ENCODE results near the gene LYPLAL1. TPM values are rescaled to one million over a fixed set of nuclear protein-coding genes. Genes with fewer than 3 reads are reported as not detected.

LYPLAL1 gene
- polyA plus RNA-seq, 1 donor = 30.3 TPM

- no peaks in the 10 kb centered on the region for H3K4me1 ChIP-seq (ENCODE audit: control insufficient read depth, insufficient read depth, low read length)
- no peaks in the 10 kb centered on the region for H3K27me3 ChIP-seq (ENCODE audit: control insufficient read depth, insufficient read depth, low read length)
Measured at GRCh38 chr1:219202567-219202966, 28.9 kb downstream of the LYPLAL1 start.

GRCh38 chr1:219206350-219206749 lies 32.7 kb downstream of the LYPLAL1 start:
- WGBS (ENCODE audit: insufficient coverage, low lambda C conversion rate) = 90% methylated on average over 2 of the region's 2 CpGs
- H3K9me3 ChIP-seq (ENCODE audit: control insufficient read depth, low read depth, low read length) = no peaks in the 10 kb centered on the region

More at GRCh38 chr1:219202567-219202966, 28.9 kb downstream of the LYPLAL1 start:
- WGBS (ENCODE audit: insufficient coverage, low lambda C conversion rate) = 92% methylated on average over 1 of the region's 2 CpGs
- no peak overlapping the region for H3K27ac ChIP-seq (ENCODE audit: low read length)
- H3K36me3 ChIP-seq (ENCODE audit: control insufficient read depth, insufficient read depth, low read length) = peaks cover 6% of the 10 kb centered on the region
- no peak overlapping the region for H3K4me3 ChIP-seq (ENCODE audit: low read length)
- no peaks in the 10 kb centered on the region for H3K9me3 ChIP-seq (ENCODE audit: control insufficient read depth, low read depth, low read length)
- no peak for DNase-seq

GRCh38 chr1:219209578-219209977 lies 35.9 kb downstream of the LYPLAL1 start:
- DNase-seq = no peak
- Histone ChIP-seq H3K27me3 (ENCODE audit: control insufficient read depth, insufficient read depth, low read length) (no peaks in the 10 kb centered on the region), H3K4me3 (ENCODE audit: low read length) (no peak overlapping the region), H3K4me1 (ENCODE audit: control insufficient read depth, insufficient read depth, low read length) (no peaks in the 10 kb centered on the region), H3K9me3 (ENCODE audit: control insufficient read depth, low read depth, low read length) (no peaks in the 10 kb centered on the region), H3K27ac (ENCODE audit: low read length) (no peak overlapping the region), H3K36me3 (ENCODE audit: control insufficient read depth, insufficient read depth, low read length) (no peaks in the 10 kb centered on the region)
- WGBS (ENCODE audit: insufficient coverage, low lambda C conversion rate) = 100% methylated on average over 1 of the region's 2 CpGs

More at GRCh38 chr1:219206350-219206749, 32.7 kb downstream of the LYPLAL1 start:
- DNase-seq = no peak
- H3K27ac ChIP-seq (ENCODE audit: low read length) = no peak overlapping the region
- no peaks in the 10 kb centered on the region for H3K4me1 ChIP-seq (ENCODE audit: control insufficient read depth, insufficient read depth, low read length)
- H3K36me3 ChIP-seq (ENCODE audit: control insufficient read depth, insufficient read depth, low read length) = no peaks in the 10 kb centered on the region
- H3K4me3 ChIP-seq (ENCODE audit: low read length) = no peak overlapping the region
- no peaks in the 10 kb centered on the region for H3K27me3 ChIP-seq (ENCODE audit: control insufficient read depth, insufficient read depth, low read length)

GRCh38 chr1:219210067-219210466 lies 36.4 kb downstream of the LYPLAL1 start:
- Histone ChIP-seq H3K4me1 (ENCODE audit: control insufficient read depth, insufficient read depth, low read length) (no peaks in the 10 kb centered on the region), H3K4me3 (ENCODE audit: low read length) (no peak overlapping the region), H3K9me3 (ENCODE audit: control insufficient read depth, low read depth, low read length) (no peaks in the 10 kb centered on the region), H3K27ac (ENCODE audit: low read length) (no peak overlapping the region), H3K27me3 (ENCODE audit: control insufficient read depth, insufficient read depth, low read length) (no peaks in the 10 kb centered on the region), H3K36me3 (ENCODE audit: control insufficient read depth, insufficient read depth, low read length) (no peaks in the 10 kb centered on the region)
- 100% methylated on average over 5 of the region's 5 CpGs for WGBS (ENCODE audit: insufficient coverage, low lambda C conversion rate)
- no peak for DNase-seq

GRCh38 chr1:219215477-219215876 lies 41.8 kb downstream of the LYPLAL1 start:
- Histone ChIP-seq H3K27me3 (ENCODE audit: control insufficient read depth, insufficient read depth, low read length) (no peaks in the 10 kb centered on the region), H3K27ac (ENCODE audit: low read length) (no peak overlapping the region), H3K4me3 (ENCODE audit: low read length) (no peak overlapping the region), H3K36me3 (ENCODE audit: control insufficient read depth, insufficient read depth, low read length) (peaks cover 9% of the 10 kb centered on the region), H3K4me1 (ENCODE audit: control insufficient read depth, insufficient read depth, low read length) (no peaks in the 10 kb centered on the region), H3K9me3 (ENCODE audit: control insufficient read depth, low read depth, low read length) (no peaks in the 10 kb centered on the region)
- DNase-seq = no peak

GRCh38 chr1:219220945-219221344 lies 47.3 kb downstream of the LYPLAL1 start:
- no peak for DNase-seq
- Histone ChIP-seq H3K27me3 (ENCODE audit: control insufficient read depth, insufficient read depth, low read length) (no peaks in the 10 kb centered on the region), H3K36me3 (ENCODE audit: control insufficient read depth, insufficient read depth, low read length) (peaks cover 9% of the 10 kb centered on the region), H3K4me1 (ENCODE audit: control insufficient read depth, insufficient read depth, low read length) (no peaks in the 10 kb centered on the region), H3K4me3 (ENCODE audit: low read length) (no peak overlapping the region), H3K27ac (ENCODE audit: low read length) (no peak overlapping the region), H3K9me3 (ENCODE audit: control insufficient read depth, low read depth, low read length) (no peaks in the 10 kb centered on the region)
- no CpG with 5 or more reads among the region's 3 CpGs for WGBS (ENCODE audit: insufficient coverage, low lambda C conversion rate)

- DNase-seq = no peak
- Histone ChIP-seq H3K9me3 (ENCODE audit: control insufficient read depth, low read depth, low read length) (no peaks in the 10 kb centered on the region), H3K27ac (ENCODE audit: low read length) (no peak overlapping the region)
Measured at GRCh38 chr1:219223496-219223895, 49.8 kb downstream of the LYPLAL1 start.

GRCh38 chr1:219226196-219226595 lies 52.5 kb downstream of the LYPLAL1 start:
- no peak overlapping the region for H3K4me3 ChIP-seq (ENCODE audit: low read length)
- no peaks in the 10 kb centered on the region for H3K36me3 ChIP-seq (ENCODE audit: control insufficient read depth, insufficient read depth, low read length)
- DNase-seq = no peak
- no peaks in the 10 kb centered on the region for H3K4me1 ChIP-seq (ENCODE audit: control insufficient read depth, insufficient read depth, low read length)
- H3K9me3 ChIP-seq (ENCODE audit: control insufficient read depth, low read depth, low read length) = no peaks in the 10 kb centered on the region
- no peak overlapping the region for H3K27ac ChIP-seq (ENCODE audit: low read length)
- no peaks in the 10 kb centered on the region for H3K27me3 ChIP-seq (ENCODE audit: control insufficient read depth, insufficient read depth, low read length)
- WGBS (ENCODE audit: insufficient coverage, low lambda C conversion rate) = no CpG with 5 or more reads among the region's 2 CpGs

More at GRCh38 chr1:219223496-219223895, 49.8 kb downstream of the LYPLAL1 start:
- no peaks in the 10 kb centered on the region for H3K27me3 ChIP-seq (ENCODE audit: control insufficient read depth, insufficient read depth, low read length)
- no peak overlapping the region for H3K4me3 ChIP-seq (ENCODE audit: low read length)
- H3K4me1 ChIP-seq (ENCODE audit: control insufficient read depth, insufficient read depth, low read length) = no peaks in the 10 kb centered on the region
- peaks cover 3% of the 10 kb centered on the region for H3K36me3 ChIP-seq (ENCODE audit: control insufficient read depth, insufficient read depth, low read length)

- Histone ChIP-seq H3K27me3 (ENCODE audit: control insufficient read depth, insufficient read depth, low read length) (no peaks in the 10 kb centered on the region), H3K36me3 (ENCODE audit: control insufficient read depth, insufficient read depth, low read length) (no peaks in the 10 kb centered on the region), H3K9me3 (ENCODE audit: control insufficient read depth, low read depth, low read length) (no peaks in the 10 kb centered on the region), H3K4me3 (ENCODE audit: low read length) (no peak overlapping the region), H3K27ac (ENCODE audit: low read length) (no peak overlapping the region), H3K4me1 (ENCODE audit: control insufficient read depth, insufficient read depth, low read length) (no peaks in the 10 kb centered on the region)
- DNase-seq = no peak
- no CpG with 5 or more reads among the region's 4 CpGs for WGBS (ENCODE audit: insufficient coverage, low lambda C conversion rate)
Measured at GRCh38 chr1:219227360-219228057, 53.8 kb downstream of the LYPLAL1 start.

- H3K27me3 ChIP-seq (ENCODE audit: control insufficient read depth, insufficient read depth, low read length) = no peaks in the 10 kb centered on the region
- H3K36me3 ChIP-seq (ENCODE audit: control insufficient read depth, insufficient read depth, low read length) = no peaks in the 10 kb centered on the region
- DNase-seq = no peak
- no peaks in the 10 kb centered on the region for H3K9me3 ChIP-seq (ENCODE audit: control insufficient read depth, low read depth, low read length)
- H3K27ac ChIP-seq (ENCODE audit: low read length) = no peak overlapping the region
- 93% methylated on average over 2 of the region's 5 CpGs for WGBS (ENCODE audit: insufficient coverage, low lambda C conversion rate)
- H3K4me3 ChIP-seq (ENCODE audit: low read length) = no peak overlapping the region
- H3K4me1 ChIP-seq (ENCODE audit: control insufficient read depth, insufficient read depth, low read length) = no peaks in the 10 kb centered on the region
Measured at GRCh38 chr1:219228058-219228419, 54.4 kb downstream of the LYPLAL1 start.

GRCh38 chr1:219232890-219233289 lies 59.2 kb downstream of the LYPLAL1 start:
- no peaks in the 10 kb centered on the region for H3K9me3 ChIP-seq (ENCODE audit: control insufficient read depth, low read depth, low read length)
- WGBS (ENCODE audit: insufficient coverage, low lambda C conversion rate) = 100% methylated on average over 2 of the region's 2 CpGs
- no peak for DNase-seq
- no peaks in the 10 kb centered on the region for H3K27me3 ChIP-seq (ENCODE audit: control insufficient read depth, insufficient read depth, low read length)
- no peak overlapping the region for H3K27ac ChIP-seq (ENCODE audit: low read length)
- H3K4me1 ChIP-seq (ENCODE audit: control insufficient read depth, insufficient read depth, low read length) = no peaks in the 10 kb centered on the region
- no peaks in the 10 kb centered on the region for H3K36me3 ChIP-seq (ENCODE audit: control insufficient read depth, insufficient read depth, low read length)
- no peak overlapping the region for H3K4me3 ChIP-seq (ENCODE audit: low read length)

Measured in large intestine (tissue), 3 donors.